Skin of body (tissue), 2 donors: Measurements from ENCODE around the gene TUBA4A. TPM values are rescaled to one million over a fixed set of nuclear protein-coding genes. Genes with fewer than 3 reads are reported as not detected.
A peak's percentile ranks its signal among the peaks of the same experiment; 100 is the strongest.

ENCODE experiments used
- DNase-seq: peaks from one replicate; lab custom pipeline; 2025; lab: John Stamatoyannopoulos, UW
- total RNA-seq: library from RNA; depleted of rRNA; stranded (reverse); fragments of >200 nt; gene quantifications from one replicate; pipeline ENCODE4 v1.2.3, GENCODE V29; 2014

The TUBA4A gene
- total RNA-seq, result 35.7 TPM

- no peak for DNase-seq
Measured at GRCh38 chr2:219253753-219254589, at the start of gene TUBA4A. Gene TUBA4A (minus strand): TSS chr2:219253918. CDS start chr2:219253858, 60 bp downstream.

- no peak for DNase-seq
Measured at GRCh38 chr2:219302412-219302968, 48.8 kb upstream of the TUBA4A start.

- no peak for DNase-seq
Measured at GRCh38 chr2:219300022-219300421, 46.3 kb upstream of the TUBA4A start.

- DNase-seq, result no peak
Measured at GRCh38 chr2:219299372-219299760, 45.6 kb upstream of the TUBA4A start.

GRCh38 chr2:219298759-219299371 lies 45.1 kb upstream of the TUBA4A start:
- peak; percentile 50 for DNase-seq

GRCh38 chr2:219297766-219298456 lies 44.2 kb upstream of the TUBA4A start:
- no peak for DNase-seq

GRCh38 chr2:219296631-219297391 lies 43.1 kb upstream of the TUBA4A start:
- no peak for DNase-seq

GRCh38 chr2:219296142-219296541 lies 42.4 kb upstream of the TUBA4A start:
- no peak for DNase-seq

- peak; percentile 71 for DNase-seq
Measured at GRCh38 chr2:219294356-219295351, 40.9 kb upstream of the TUBA4A start.

GRCh38 chr2:219293736-219294231 lies 40.1 kb upstream of the TUBA4A start:
- DNase-seq, result no peak

- no peak for DNase-seq
Measured at GRCh38 chr2:219292616-219293015, 38.9 kb upstream of the TUBA4A start.

- DNase-seq, result no peak
Measured at GRCh38 chr2:219291910-219292490, 38.3 kb upstream of the TUBA4A start.

- DNase-seq, result no peak
Measured at GRCh38 chr2:219291394-219291793, 37.7 kb upstream of the TUBA4A start.

- DNase-seq, result no peak
Measured at GRCh38 chr2:219290381-219291171, 36.9 kb upstream of the TUBA4A start.

GRCh38 chr2:219289537-219290361 lies 36.0 kb upstream of the TUBA4A start:
- DNase-seq, result peak; percentile 95

GRCh38 chr2:219289195-219289536 lies 35.4 kb upstream of the TUBA4A start:
- DNase-seq, result no peak

- no peak for DNase-seq
Measured at GRCh38 chr2:219287580-219288265, 34.0 kb upstream of the TUBA4A start.
